GM19023 (cell line): Measurements from ENCODE around the gene KIAA1217.

Experiments
- ATAC-seq: cut with Tn5 transposase; IDR thresholded peaks from one replicate; pipeline ENCODE4 v1.9.1; 2021; ENCODE audit warnings: mild to moderate bottlenecking, moderate library complexity; ENCODE audit not compliant: unreplicated experiment

The KIAA1217 gene

GRCh38 chr10:24288581-24288980, 79.6 kb downstream of the KIAA1217 start:
- no peak for ATAC-seq

GRCh38 chr10:24289235-24289634, 80.3 kb downstream of the KIAA1217 start:
- ATAC-seq: no peak

GRCh38 chr10:24292304-24293293, 83.7 kb downstream of the KIAA1217 start:
- ATAC-seq: no peak

- no peak for ATAC-seq
Measured at GRCh38 chr10:24299578-24300260, 90.8 kb downstream of the KIAA1217 start.

- ATAC-seq: no peak
Measured at GRCh38 chr10:24303522-24304310, 94.8 kb downstream of the KIAA1217 start.

GRCh38 chr10:24305551-24306506, 96.9 kb downstream of the KIAA1217 start:
- ATAC-seq: no peak

- ATAC-seq: no peak
Measured at GRCh38 chr10:24306507-24306875, 97.6 kb downstream of the KIAA1217 start.

GRCh38 chr10:24307116-24307515, 98.2 kb downstream of the KIAA1217 start:
- no peak for ATAC-seq

- no peak for ATAC-seq
Measured at GRCh38 chr10:24307696-24308485, 99.0 kb downstream of the KIAA1217 start.

GRCh38 chr10:24310104-24310503, 101.2 kb downstream of the KIAA1217 start:
- no peak for ATAC-seq

- ATAC-seq: no peak
Measured at GRCh38 chr10:24311888-24312287, 103.0 kb downstream of the KIAA1217 start.

- no peak for ATAC-seq
Measured at GRCh38 chr10:24313283-24313682, 104.3 kb downstream of the KIAA1217 start.

GRCh38 chr10:24315211-24315610, 106.3 kb downstream of the KIAA1217 start:
- ATAC-seq: no peak

- no peak for ATAC-seq
Measured at GRCh38 chr10:24318517-24318916, 109.6 kb downstream of the KIAA1217 start.

- no peak for ATAC-seq
Measured at GRCh38 chr10:24320373-24320772, 111.4 kb downstream of the KIAA1217 start.

GRCh38 chr10:24324651-24325050, 115.7 kb downstream of the KIAA1217 start:
- ATAC-seq: no peak

GRCh38 chr10:24331457-24331856, 122.5 kb downstream of the KIAA1217 start:
- no peak for ATAC-seq

GRCh38 chr10:24333736-24334135, 124.8 kb downstream of the KIAA1217 start:
- ATAC-seq: no peak

- ATAC-seq: no peak
Measured at GRCh38 chr10:24334279-24334939, 125.5 kb downstream of the KIAA1217 start.
